OCI-LY7 (cell line): Measurements from ENCODE around the gene ST6GALNAC5. TPM values are rescaled to one million over a fixed set of nuclear protein-coding genes. Genes with fewer than 3 reads are reported as not detected.

Experiments
- BruUV-seq: library from RNA; stranded (reverse); fragments of 400-500 nt; replicated peaks from 2 replicates; lab custom pipeline; 2021; lab: Mats Ljungman, UMichigan
- CTCF ChIA-PET: fragments of 300-600 bp; sonication (Branson Sonifier 250); formaldehyde crosslinking; loops from one replicate; lab custom pipeline; 2022; ENCODE audit warnings: antibody characterized with exemption; ENCODE audit not compliant: unreplicated experiment; lab: Charles Lee
- POLR2A ChIA-PET: fragments of 300-600 bp; sonication (Branson Sonifier 250); formaldehyde crosslinking; loops from one replicate; lab custom pipeline; 2022; ENCODE audit warnings: antibody characterized with exemption; lab: Charles Lee
- DNase-seq: peaks from one replicate; pipeline ENCODE4 v3.0.0-alpha.2; 2015; ENCODE audit warnings: low spot score
- H2AFZ ChIP-seq: fragments of 200-600 bp; sonication (generic), shearing (Covaris generic); 2 replicates; pipeline ENCODE4 v1.6.1; 2014; ENCODE audit warnings: mild to moderate bottlenecking, antibody characterized with exemption, low read length, moderate library complexity
- H3K27ac ChIP-seq: fragments of 200-600 bp; sonication (generic); 2 replicates; pipeline ENCODE4 v1.5.1; 2014; ENCODE audit warnings: mixed run types, low read depth, mild to moderate bottlenecking, moderate library complexity, low read length, inconsistent platforms; ENCODE audit not compliant: poor library complexity, severe bottlenecking
- H3K36me3 ChIP-seq: fragments of 200-600 bp; sonication (generic); 2 replicates; pipeline ENCODE4 v1.6.1; 2014; ENCODE audit warnings: mild to moderate bottlenecking, antibody characterized with exemption, low read length, moderate library complexity, mixed read lengths; ENCODE audit not compliant: insufficient read depth
- H3K4me1 ChIP-seq: fragments of 200-600 bp; sonication (generic); 2 replicates; pipeline ENCODE4 v1.5.1; 2014; ENCODE audit warnings: mild to moderate bottlenecking, low read length; ENCODE audit not compliant: insufficient read depth, poor library complexity, severe bottlenecking
- H3K4me2 ChIP-seq: fragments of 200-600 bp; sonication (generic); 2 replicates; pipeline ENCODE4 v1.6.1; 2014; ENCODE audit warnings: mild to moderate bottlenecking, low read length
- H3K4me3 ChIP-seq: fragments of 200-600 bp; sonication (generic); 2 replicates; pipeline ENCODE4 v1.5.1; 2014; ENCODE audit warnings: mild to moderate bottlenecking, low read depth, low read length; ENCODE audit not compliant: poor library complexity, severe bottlenecking
- H3K79me2 ChIP-seq: fragments of 200-600 bp; sonication (generic); 2 replicates; pipeline ENCODE4 v1.6.1; 2016; ENCODE audit warnings: low read depth, mild to moderate bottlenecking, low read length, moderate library complexity, mixed read lengths; ENCODE audit not compliant: insufficient read depth
- H3K9me2 ChIP-seq: fragments of 200-600 bp; sonication (generic); 2 replicates; pipeline ENCODE4 v1.6.1; 2016; ENCODE audit warnings: mild to moderate bottlenecking, low read length, mixed read lengths; ENCODE audit not compliant: insufficient read depth
- H3K9me3 ChIP-seq: fragments of 200-600 bp; sonication (generic); 2 replicates; pipeline ENCODE4 v1.6.1; 2014; ENCODE audit warnings: mild to moderate bottlenecking, mixed run types, low read length, mixed read lengths
- H4K20me1 ChIP-seq: fragments of 200-600 bp; sonication (generic); 2 replicates; pipeline ENCODE4 v1.6.1; 2014; ENCODE audit warnings: mild to moderate bottlenecking, antibody characterized with exemption, low read length, moderate library complexity, mixed read lengths; ENCODE audit not compliant: insufficient read depth
- CTCF ChIP-seq: fragments of 200-600 bp; sonication (generic); conservative IDR thresholded peaks from 2 replicates; pipeline ENCODE4 v1.5.1; 2014; ENCODE audit warnings: mild to moderate bottlenecking, antibody characterized with exemption, low read length, moderate library complexity, mixed read lengths
- EZH2phosphoT487 ChIP-seq: fragments of 200-600 bp; sonication (generic); IDR thresholded peaks from 2 replicates; pipeline ENCODE4 v1.6.1; 2018; ENCODE audit warnings: low read depth, borderline replicate concordance, mild to moderate bottlenecking, mixed run types, antibody characterized with exemption, low read length, moderate library complexity, mixed read lengths
- intact Hi-C: fragments of 100-400 bp; cut with micrococcal nuclease; formaldehyde crosslinking; loops from one replicate; pipeline ENCODE4 v1.10.0; 2022; ENCODE audit not compliant: unreplicated experiment
- total RNA-seq, 2 experiments: library from RNA; depleted of rRNA in 1 of 2; stranded (reverse); fragments of >200 nt in 1 of 2; shearing (Covaris generic) in 1 of 2; gene quantifications; 2 replicates each; pipeline ENCODE4 v1.2.3, GENCODE V29; 2014 to 2022

ST6GALNAC5 gene
- total RNA-seq, 2 experiments from 2014 or later = not detected

GRCh38 chr1:77081834-77082233 is 214.6 kb downstream of the ST6GALNAC5 start:
- Histone ChIP-seq H3K4me1 (no peaks in the 10 kb centered on the region), H3K9me3 (no peaks in the 10 kb centered on the region), H3K4me3 (no peak overlapping the region), H2AFZ (no peak overlapping the region), H3K27ac (no peak overlapping the region), H3K36me3 (no peaks in the 10 kb centered on the region), H3K4me2 (no peak overlapping the region), H3K79me2 (no peaks in the 10 kb centered on the region), H4K20me1 (no peaks in the 10 kb centered on the region), H3K9me2 (no peaks in the 10 kb centered on the region)
- POLR2A ChIA-PET = no interaction called here
- intact Hi-C loops = no loop called here
- TF ChIP-seq EZH2phosphoT487 (no peak), CTCF (no peak)
- BruUV-seq = no TSS peak
- DNase-seq = no peak
- CTCF ChIA-PET = no interaction called here

- Histone ChIP-seq H4K20me1 (no peaks in the 10 kb centered on the region), H3K27ac (no peak overlapping the region), H2AFZ (no peak overlapping the region), H3K4me2 (no peak overlapping the region), H3K4me1 (no peaks in the 10 kb centered on the region), H3K36me3 (no peaks in the 10 kb centered on the region), H3K9me3 (no peaks in the 10 kb centered on the region), H3K79me2 (no peaks in the 10 kb centered on the region), H3K9me2 (no peaks in the 10 kb centered on the region), H3K4me3 (no peak overlapping the region)
- ChIA-PET POLR2A (no interaction called here), CTCF (interaction anchor here (0.8 kb wide), 1 partner anchor 431 kb away, joined by 4 read pairs; no protein-coding TSS in a partner anchor)
- intact Hi-C loops = no loop called here
- no peak for DNase-seq
- no TSS peak for BruUV-seq
- no peak for TF ChIP-seq CTCF
- TF ChIP-seq EZH2phosphoT487 = no peak
Observed at GRCh38 chr1:77084457-77084856, 217.2 kb downstream of the ST6GALNAC5 start.

GRCh38 chr1:77085109-77085508 is 217.8 kb downstream of the ST6GALNAC5 start:
- no peaks in the 10 kb centered on the region for H4K20me1 ChIP-seq
- H3K9me2 ChIP-seq = no peaks in the 10 kb centered on the region
- no peak overlapping the region for H2AFZ ChIP-seq
- no peaks in the 10 kb centered on the region for H3K79me2 ChIP-seq
- no peak overlapping the region for H3K27ac ChIP-seq
- intact Hi-C loops = no loop called here
- ChIA-PET POLR2A (no interaction called here), CTCF (interaction anchor here (0.8 kb wide), 1 partner anchor 431 kb away, joined by 4 read pairs; no protein-coding TSS in a partner anchor)
- DNase-seq = no peak
- H3K4me3 ChIP-seq = no peak overlapping the region
- TF ChIP-seq CTCF (no peak), EZH2phosphoT487 (no peak)
- BruUV-seq = no TSS peak
- no peaks in the 10 kb centered on the region for H3K9me3 ChIP-seq
- H3K4me2 ChIP-seq = no peak overlapping the region
- no peaks in the 10 kb centered on the region for H3K36me3 ChIP-seq
- H3K4me1 ChIP-seq = no peaks in the 10 kb centered on the region
